DND-41 (cell line): Measurements from ENCODE around the gene NELFB.
"Not testable (repeated sequence)": the region's sequence is repeated elsewhere in the genome, so short reads cannot be mapped to it uniquely, and the experiment has no call there.

Experiments
- ATAC-seq: fragments of 200-7000 bp; cut with Tn5 transposase; 3 replicates; pipeline ENCODE4 v1.9.1; 2021; ENCODE audit warnings: low read depth; ENCODE audit not compliant: insufficient read depth
- DNase-seq: peaks from one replicate; pipeline ENCODE4 v3.0.0-alpha.2; 2020
- H2AFZ ChIP-seq: 2 replicates; pipeline ENCODE4 v1.6.0; 2012; ENCODE audit warnings: low read depth, low read length
- H3K27ac ChIP-seq: 2 replicates; pipeline ENCODE4 v1.5.1; 2012; ENCODE audit warnings: low read length, inconsistent platforms
- H3K27me3 ChIP-seq: fragments of 200-600 bp; sonication (generic); 2 replicates; pipeline ENCODE4 v1.6.0; 2012; ENCODE audit warnings: low read length, mild to moderate bottlenecking, inconsistent platforms; ENCODE audit not compliant: insufficient read depth, poor library complexity
- H3K36me3 ChIP-seq: 2 replicates; pipeline ENCODE4 v1.5.1; 2012; ENCODE audit warnings: low read length, inconsistent platforms; ENCODE audit not compliant: insufficient read depth
- H3K4me1 ChIP-seq: 2 replicates; pipeline ENCODE4 v1.5.1; 2012; ENCODE audit warnings: mild to moderate bottlenecking, low read length; ENCODE audit not compliant: insufficient read depth
- H3K4me2 ChIP-seq: 2 replicates; pipeline ENCODE4 v1.6.0; 2012; ENCODE audit warnings: mild to moderate bottlenecking, moderate library complexity, low read length, inconsistent platforms; ENCODE audit not compliant: insufficient read depth
- H3K4me3 ChIP-seq, 2 experiments: fragments of 200-600 bp in 1 of 2; shearing (Covaris generic) in 1 of 2; 2 replicates each; pipeline ENCODE4 v1.5.1; 2012 to 2016; ENCODE audit warnings: inconsistent platforms in 2 of 2, low read length in 2 of 2, mild to moderate bottlenecking in 2 of 2, low read depth in 1 of 2, moderate library complexity in 1 of 2
- H3K79me2 ChIP-seq: 2 replicates; pipeline ENCODE4 v1.6.0; 2012; ENCODE audit warnings: low read length, inconsistent platforms; ENCODE audit not compliant: insufficient read depth
- H3K9ac ChIP-seq: 2 replicates; pipeline ENCODE4 v1.6.0; 2012; ENCODE audit warnings: low read depth, mild to moderate bottlenecking, inconsistent platforms, low read length, moderate library complexity
- H3K9me3 ChIP-seq: 2 replicates; pipeline ENCODE4 v1.5.1; 2012; ENCODE audit warnings: low read length, moderate library complexity, mild to moderate bottlenecking, inconsistent platforms; ENCODE audit not compliant: insufficient read depth, severe bottlenecking
- H4K20me1 ChIP-seq: 2 replicates; pipeline ENCODE4 v1.6.0; 2012; ENCODE audit warnings: low read length; ENCODE audit not compliant: insufficient read depth
- EZH2 ChIP-seq: IDR thresholded peaks from 3 replicates; pipeline ENCODE4 v1.6.1; 2012; ENCODE audit warnings: borderline replicate concordance, low read depth, mild to moderate bottlenecking, moderate library complexity, low read length, inconsistent platforms; ENCODE audit not compliant: severe bottlenecking
- TF ChIP-seq, protein P1 (sequence below): IDR thresholded peaks from 2 replicates; pipeline ENCODE4 v1.5.1; 2012; ENCODE audit warnings: borderline replicate concordance, low read length, moderate library complexity, mild to moderate bottlenecking; ENCODE audit not compliant: poor library complexity, severe bottlenecking; ENCODE audit errors: extremely low read depth

The NELFB gene

DNA sequence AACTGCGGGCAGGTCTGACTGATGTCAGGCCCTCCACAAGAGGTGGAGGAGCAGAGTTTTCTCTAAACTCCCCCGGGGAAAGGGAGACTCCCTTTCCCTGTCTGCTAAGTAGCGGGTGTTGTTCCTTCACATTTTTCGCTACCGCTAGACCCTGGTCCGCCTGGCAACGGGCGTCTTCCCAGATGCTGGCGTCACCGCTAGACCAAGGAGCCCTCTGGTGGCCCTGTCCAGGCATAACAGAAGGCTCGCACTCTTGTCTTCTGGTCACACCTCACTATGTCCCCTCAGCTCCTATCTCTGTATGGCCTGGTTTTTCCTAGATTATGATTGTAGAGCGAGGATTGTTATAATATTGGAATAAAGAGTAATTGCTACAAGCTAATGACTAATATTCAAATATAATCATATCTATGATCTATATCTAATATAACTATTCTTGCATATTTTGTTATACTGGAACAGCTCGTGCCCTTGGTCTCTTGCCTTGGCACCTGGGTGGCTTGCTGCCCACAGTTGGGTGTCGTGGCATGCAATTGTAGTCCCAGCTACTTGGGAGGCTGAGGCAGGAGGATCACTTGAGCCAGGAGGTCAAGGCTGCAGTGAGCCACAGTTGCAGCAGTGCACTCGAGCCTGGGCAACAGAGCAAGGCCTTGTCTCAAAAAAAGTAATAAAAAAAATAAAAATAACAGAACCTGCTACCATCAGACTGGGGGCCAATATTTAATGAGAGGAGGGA lies 7.2 kb downstream of the NELFB start:
- TF ChIP-seq, protein P1, sequence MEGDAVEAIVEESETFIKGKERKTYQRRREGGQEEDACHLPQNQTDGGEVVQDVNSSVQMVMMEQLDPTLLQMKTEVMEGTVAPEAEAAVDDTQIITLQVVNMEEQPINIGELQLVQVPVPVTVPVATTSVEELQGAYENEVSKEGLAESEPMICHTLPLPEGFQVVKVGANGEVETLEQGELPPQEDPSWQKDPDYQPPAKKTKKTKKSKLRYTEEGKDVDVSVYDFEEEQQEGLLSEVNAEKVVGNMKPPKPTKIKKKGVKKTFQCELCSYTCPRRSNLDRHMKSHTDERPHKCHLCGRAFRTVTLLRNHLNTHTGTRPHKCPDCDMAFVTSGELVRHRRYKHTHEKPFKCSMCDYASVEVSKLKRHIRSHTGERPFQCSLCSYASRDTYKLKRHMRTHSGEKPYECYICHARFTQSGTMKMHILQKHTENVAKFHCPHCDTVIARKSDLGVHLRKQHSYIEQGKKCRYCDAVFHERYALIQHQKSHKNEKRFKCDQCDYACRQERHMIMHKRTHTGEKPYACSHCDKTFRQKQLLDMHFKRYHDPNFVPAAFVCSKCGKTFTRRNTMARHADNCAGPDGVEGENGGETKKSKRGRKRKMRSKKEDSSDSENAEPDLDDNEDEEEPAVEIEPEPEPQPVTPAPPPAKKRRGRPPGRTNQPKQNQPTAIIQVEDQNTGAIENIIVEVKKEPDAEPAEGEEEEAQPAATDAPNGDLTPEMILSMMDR, result peak; percentile 27

DNA sequence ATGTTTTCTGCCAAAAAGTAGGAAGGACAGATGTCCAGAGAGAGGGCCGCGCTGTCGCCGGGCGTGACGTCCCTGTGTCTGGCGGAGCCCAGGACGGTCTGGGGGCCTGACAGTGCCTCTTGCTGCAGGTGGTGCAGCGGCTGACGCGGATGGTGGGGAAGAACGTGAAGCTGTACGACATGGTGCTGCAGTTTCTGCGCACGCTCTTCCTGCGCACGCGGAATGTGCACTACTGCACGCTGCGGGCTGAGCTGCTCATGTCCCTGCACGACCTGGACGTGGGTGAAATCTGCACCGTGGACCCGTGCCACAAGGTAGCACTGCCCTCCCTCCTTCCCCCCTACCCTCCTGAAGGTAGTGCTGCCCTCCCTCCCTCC lies 7.8 kb downstream of the NELFB start:
- Histone ChIP-seq H3K4me3 (no peak overlapping the region), H4K20me1 (peaks cover 8% of the 10 kb centered on the region), H3K27ac (no peak overlapping the region), H3K9ac (no peak overlapping the region), H3K4me1 (no peaks in the 10 kb centered on the region), H3K36me3 (peaks cover 54% of the 10 kb centered on the region), H3K79me2 (peaks cover 12% of the 10 kb centered on the region; the same call in 1 of the 2 replicates), H3K4me2 (no peak overlapping the region), H3K9me3 (no peaks in the 10 kb centered on the region), H2AFZ (no peak overlapping the region), H3K27me3 (no peaks in the 10 kb centered on the region)
- TF ChIP-seq EZH2, result no peak
- TF ChIP-seq, protein P1, result no peak
- ATAC-seq (no peak), DNase-seq (no peak)

More for the DNA sequence above, 7.2 kb downstream of the NELFB start:
- H3K27ac ChIP-seq, DNase-seq, H3K9ac ChIP-seq, H3K9me3 ChIP-seq, H3K4me1 ChIP-seq, H3K4me3 ChIP-seq, ATAC-seq, H3K27me3 ChIP-seq, H2AFZ ChIP-seq, H4K20me1 ChIP-seq, H3K4me2 ChIP-seq: not testable (repeated sequence)
- Histone ChIP-seq H3K79me2 (peaks cover 14% of the 10 kb centered on the region; the same call in 1 of the 2 replicates), H3K36me3 (peaks cover 51% of the 10 kb centered on the region)

DNA sequence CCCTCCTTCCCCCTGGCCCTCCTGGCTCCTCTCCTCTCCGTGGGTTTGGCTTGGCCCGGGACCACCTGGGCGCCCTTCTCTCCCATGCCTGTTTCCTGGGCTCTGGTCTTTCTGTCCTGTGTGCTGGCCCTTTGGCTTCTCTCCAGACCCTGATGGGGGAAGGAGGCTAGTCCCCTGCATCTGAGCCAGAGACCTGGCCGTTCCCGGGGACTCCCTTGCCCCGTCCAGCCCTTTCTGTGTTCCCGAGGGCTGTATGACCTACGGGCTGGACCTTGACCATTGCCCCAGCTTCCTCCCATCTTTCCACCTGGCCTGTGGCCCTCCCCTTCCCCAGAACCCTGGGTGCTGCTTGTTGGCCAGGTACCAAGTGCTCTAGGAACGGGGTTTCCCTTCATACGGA lies 8.4 kb downstream of the NELFB start:
- Histone ChIP-seq H3K79me2 (peaks cover 9% of the 10 kb centered on the region; the same call in 1 of the 2 replicates), H3K36me3 (peaks cover 55% of the 10 kb centered on the region), H3K9ac (no peak overlapping the region), H3K27me3 (no peaks in the 10 kb centered on the region), H3K9me3 (no peaks in the 10 kb centered on the region), H3K4me3 (no peak overlapping the region), H2AFZ (no peak overlapping the region), H4K20me1 (peaks cover 11% of the 10 kb centered on the region), H3K27ac (no peak overlapping the region), H3K4me1 (no peaks in the 10 kb centered on the region), H3K4me2 (no peak overlapping the region)
- ATAC-seq (no peak), DNase-seq (no peak)
- TF ChIP-seq, protein P1, result no peak
- no peak for TF ChIP-seq EZH2

DNA sequence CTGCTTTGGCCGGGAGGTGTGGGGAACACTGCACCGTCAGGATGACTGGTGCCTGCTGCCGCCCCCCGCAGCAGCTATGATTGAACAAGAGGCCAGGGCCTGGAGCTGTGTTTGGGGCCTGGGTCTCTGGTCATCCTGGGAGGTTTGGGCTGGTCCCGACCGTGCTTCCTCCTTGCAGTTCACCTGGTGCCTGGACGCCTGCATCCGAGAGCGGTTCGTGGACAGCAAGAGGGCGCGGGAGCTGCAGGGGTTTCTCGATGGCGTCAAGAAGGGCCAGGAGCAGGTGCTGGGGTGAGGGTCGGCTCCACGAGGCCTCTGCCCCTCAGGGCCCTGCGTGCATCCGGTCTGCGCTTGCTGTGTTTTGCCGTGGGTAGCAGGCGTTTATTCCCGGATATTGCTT lies 8.9 kb downstream of the NELFB start:
- H3K4me2 ChIP-seq, result no peak overlapping the region
- no peaks in the 10 kb centered on the region for H3K4me1 ChIP-seq
- TF ChIP-seq EZH2, result no peak
- TF ChIP-seq, protein P1, result no peak
- no peaks in the 10 kb centered on the region for H3K27me3 ChIP-seq
- H3K27ac ChIP-seq, result no peak overlapping the region
- no peak overlapping the region for H3K9ac ChIP-seq
- no peak overlapping the region for H2AFZ ChIP-seq
- DNase-seq, result no peak
- H3K79me2 ChIP-seq, result peaks cover 5% of the 10 kb centered on the region; the same call in 1 of the 2 replicates
- no peak for ATAC-seq
- no peak overlapping the region for H3K4me3 ChIP-seq
- H4K20me1 ChIP-seq, result peaks cover 16% of the 10 kb centered on the region
- no peaks in the 10 kb centered on the region for H3K9me3 ChIP-seq
- peaks cover 55% of the 10 kb centered on the region for H3K36me3 ChIP-seq
